ENCODE data around the gene NME3. TPM values are rescaled to one million over a fixed set of nuclear protein-coding genes. Genes with fewer than 3 reads are reported as not detected.

Gene NME3
- total and polyA plus RNA-seq, 12 donors: 0.95 to 1,073 (median 181) TPM

DNA sequence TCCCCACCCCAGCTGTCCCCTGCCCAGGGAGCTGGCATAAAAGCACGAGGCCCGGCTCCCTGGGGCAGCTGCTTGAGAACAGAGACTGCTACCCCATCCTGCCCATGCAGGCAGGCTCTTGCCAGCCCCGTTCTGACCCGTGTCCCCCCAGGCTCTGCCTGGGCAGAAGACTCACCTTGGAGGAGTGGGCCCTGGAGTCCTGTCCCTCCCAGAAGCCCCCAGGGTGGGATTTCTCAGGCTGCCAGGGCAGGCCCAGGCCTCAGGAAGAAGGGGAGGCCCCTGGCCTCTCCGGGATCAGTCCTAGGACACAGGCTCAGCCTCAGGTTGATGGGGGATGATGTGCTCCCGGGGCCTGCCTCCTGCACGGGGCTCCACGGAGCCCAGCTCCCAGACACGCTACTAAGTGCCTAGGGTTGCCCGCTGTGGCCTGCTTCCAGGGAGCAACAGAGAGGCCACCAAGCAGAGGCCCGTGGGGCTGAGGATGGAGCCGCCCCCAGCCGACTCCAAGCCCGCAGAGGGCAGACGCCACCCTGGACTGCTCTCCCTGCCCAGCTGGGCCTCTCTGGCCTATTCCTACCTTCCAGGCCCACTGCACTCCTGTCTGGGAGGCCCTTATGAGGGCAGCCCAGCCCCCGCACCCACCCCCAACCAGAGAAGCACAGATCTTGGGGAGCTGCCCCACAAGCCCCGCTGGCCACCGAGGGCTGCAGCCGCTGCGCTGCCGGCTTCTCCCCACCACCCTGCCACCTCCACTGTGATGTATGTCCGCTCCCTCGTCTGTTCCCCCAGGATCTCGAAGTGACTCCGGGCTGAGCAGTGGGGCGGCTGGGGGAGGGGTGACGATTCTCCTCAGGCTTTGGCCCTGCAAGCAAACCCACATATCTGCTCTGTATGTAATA is 1.7 kb downstream of the NME3 start:
- Histone ChIP-seq H3K9me3 (replicated peaks in 1 of 3) (no peaks in the 10 kb centered on the region), H3K36me3 (replicated peaks in 1 of 2) (peaks cover 0 to 47% of the 10 kb centered on the region in 2 donors), H3K4me3 (peak overlapping the region in 1 of 4 donors; percentile 91), H3K27ac (peak overlapping the region in 4 of 5 donors; percentile 87 to 93 (median 92)), H3K4me1 (replicated peaks in 1 of 2) (peaks cover 22 to 32% of the 10 kb centered on the region in 2 donors), H3K27me3 (no peaks in the 10 kb centered on the region)
- DNase-seq: no peak
- 63 to 71% (median 65%) methylated on average over 3 to 27 of the region's 27 CpGs for whole genome bisulfite sequencing, 4 donors
- no peak for TF ChIP-seq POLR2A (IDR thresholded peaks at IDR 0.05)
- TF ChIP-seq, protein P1, sequence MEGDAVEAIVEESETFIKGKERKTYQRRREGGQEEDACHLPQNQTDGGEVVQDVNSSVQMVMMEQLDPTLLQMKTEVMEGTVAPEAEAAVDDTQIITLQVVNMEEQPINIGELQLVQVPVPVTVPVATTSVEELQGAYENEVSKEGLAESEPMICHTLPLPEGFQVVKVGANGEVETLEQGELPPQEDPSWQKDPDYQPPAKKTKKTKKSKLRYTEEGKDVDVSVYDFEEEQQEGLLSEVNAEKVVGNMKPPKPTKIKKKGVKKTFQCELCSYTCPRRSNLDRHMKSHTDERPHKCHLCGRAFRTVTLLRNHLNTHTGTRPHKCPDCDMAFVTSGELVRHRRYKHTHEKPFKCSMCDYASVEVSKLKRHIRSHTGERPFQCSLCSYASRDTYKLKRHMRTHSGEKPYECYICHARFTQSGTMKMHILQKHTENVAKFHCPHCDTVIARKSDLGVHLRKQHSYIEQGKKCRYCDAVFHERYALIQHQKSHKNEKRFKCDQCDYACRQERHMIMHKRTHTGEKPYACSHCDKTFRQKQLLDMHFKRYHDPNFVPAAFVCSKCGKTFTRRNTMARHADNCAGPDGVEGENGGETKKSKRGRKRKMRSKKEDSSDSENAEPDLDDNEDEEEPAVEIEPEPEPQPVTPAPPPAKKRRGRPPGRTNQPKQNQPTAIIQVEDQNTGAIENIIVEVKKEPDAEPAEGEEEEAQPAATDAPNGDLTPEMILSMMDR (IDR thresholded peaks at IDR 0.05): no peak
- intact Hi-C loops (cut with DNase I): loop anchor here in 1 of 2 donors (5.0 kb wide), 1 partner anchor 58 kb away; the partner anchor contains the start of genes FAHD1 and HAGH

DNA sequence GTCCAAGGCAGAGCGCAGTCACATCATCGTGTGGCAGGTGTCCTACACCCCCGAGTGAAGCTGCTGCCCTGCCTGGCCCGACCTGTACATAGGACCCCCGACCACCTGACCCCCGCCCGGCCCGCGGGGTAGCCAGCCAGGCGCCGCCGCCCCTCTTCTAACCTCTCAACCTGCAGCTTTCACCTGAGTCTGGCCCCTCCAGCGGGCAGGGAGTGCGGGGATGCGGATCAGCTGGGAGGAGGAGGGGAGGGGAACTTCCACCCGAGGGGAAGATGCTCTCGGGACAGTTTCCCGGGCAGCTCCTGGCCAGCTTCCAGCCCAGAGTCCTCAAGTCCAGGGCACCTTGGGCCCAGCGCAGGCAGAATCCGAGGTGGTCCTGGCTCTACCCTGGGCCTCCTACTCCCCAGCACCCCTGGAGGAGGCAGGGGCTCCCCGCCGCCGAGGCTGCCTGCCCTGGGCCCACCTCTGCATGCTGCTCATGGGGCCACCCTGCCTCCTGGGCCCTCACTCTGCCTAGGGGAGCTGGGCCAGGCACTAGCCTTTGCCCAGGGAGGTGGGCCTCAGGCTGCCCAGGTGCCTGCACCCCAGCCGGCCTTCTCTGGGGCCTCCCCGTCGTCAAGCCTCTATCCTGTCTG is 2.5 kb downstream of the NME3 start:
- DNase-seq: peak in 3 of 7 donors; percentile 41 to 70 (median 46)
- no peak for TF ChIP-seq POLR2A (IDR thresholded peaks at IDR 0.05)
- H3K4me3 ChIP-seq: no peak overlapping the region
- no peaks in the 10 kb centered on the region for H3K9me3 ChIP-seq (replicated peaks in 1 of 3)
- peaks cover 0 to 55% of the 10 kb centered on the region in 2 donors for H3K36me3 ChIP-seq (replicated peaks in 1 of 2)
- 73 to 90% (median 76%) methylated on average over 12 to 26 of the region's 26 CpGs for WGBS, 4 donors
- peaks cover 15 to 25% of the 10 kb centered on the region in 2 donors for H3K4me1 ChIP-seq (replicated peaks in 1 of 2)
- intact Hi-C loops (cut with DNase I): no loop called here
- H3K27ac ChIP-seq: peak overlapping the region in 2 of 5 donors; percentile 92 to 93
- no peaks in the 10 kb centered on the region for H3K27me3 ChIP-seq

DNA sequence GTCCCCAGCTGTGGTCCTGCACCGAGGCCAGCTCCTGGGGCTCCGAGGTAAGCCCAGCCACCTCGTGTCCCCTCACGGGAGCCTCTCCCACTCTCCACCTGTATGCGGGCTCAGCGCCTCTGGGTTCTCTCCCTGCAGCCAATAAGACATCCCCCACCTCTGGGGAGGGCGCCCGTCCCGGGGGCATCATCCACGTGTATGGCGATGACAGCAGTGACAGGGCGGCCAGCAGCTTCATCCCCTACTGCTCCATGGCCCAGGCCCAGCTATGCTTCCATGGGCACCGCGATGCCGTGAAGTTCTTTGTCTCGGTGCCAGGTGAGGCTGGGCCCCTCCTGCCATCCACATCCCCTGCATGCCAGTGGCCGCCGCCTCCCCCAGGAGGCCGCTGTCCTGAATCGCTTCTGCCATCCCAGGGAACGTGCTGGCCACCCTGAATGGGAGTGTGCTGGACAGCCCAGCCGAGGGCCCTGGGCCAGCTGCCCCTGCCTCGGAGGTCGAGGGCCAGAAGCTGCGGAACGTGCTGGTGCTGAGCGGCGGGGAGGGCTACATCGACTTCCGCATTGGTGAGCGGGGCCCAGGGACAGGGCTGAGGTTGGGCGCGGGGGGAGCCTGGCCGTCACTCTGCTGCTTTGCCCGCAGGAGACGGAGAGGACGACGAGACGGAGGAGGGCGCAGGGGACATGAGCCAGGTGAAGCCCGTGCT is 3.1 kb downstream of the NME3 start:
- no peak for DNase-seq
- no peaks in the 10 kb centered on the region for H3K9me3 ChIP-seq (replicated peaks in 1 of 3)
- intact Hi-C loops (cut with DNase I): no loop called here
- TF ChIP-seq, protein P1 (IDR thresholded peaks at IDR 0.05): no peak
- TF ChIP-seq POLR2A (IDR thresholded peaks at IDR 0.05): no peak
- no peaks in the 10 kb centered on the region for H3K27me3 ChIP-seq
- H3K27ac ChIP-seq: no peak overlapping the region
- WGBS, 4 donors: 86 to 90% (median 89%) methylated on average over 14 to 41 of the region's 41 CpGs
- H3K36me3 ChIP-seq (replicated peaks in 1 of 2): peaks cover 0 to 59% of the 10 kb centered on the region in 2 donors
- no peak overlapping the region for H3K4me3 ChIP-seq
- peaks cover 12 to 22% of the 10 kb centered on the region in 2 donors for H3K4me1 ChIP-seq (replicated peaks in 1 of 2)

DNA sequence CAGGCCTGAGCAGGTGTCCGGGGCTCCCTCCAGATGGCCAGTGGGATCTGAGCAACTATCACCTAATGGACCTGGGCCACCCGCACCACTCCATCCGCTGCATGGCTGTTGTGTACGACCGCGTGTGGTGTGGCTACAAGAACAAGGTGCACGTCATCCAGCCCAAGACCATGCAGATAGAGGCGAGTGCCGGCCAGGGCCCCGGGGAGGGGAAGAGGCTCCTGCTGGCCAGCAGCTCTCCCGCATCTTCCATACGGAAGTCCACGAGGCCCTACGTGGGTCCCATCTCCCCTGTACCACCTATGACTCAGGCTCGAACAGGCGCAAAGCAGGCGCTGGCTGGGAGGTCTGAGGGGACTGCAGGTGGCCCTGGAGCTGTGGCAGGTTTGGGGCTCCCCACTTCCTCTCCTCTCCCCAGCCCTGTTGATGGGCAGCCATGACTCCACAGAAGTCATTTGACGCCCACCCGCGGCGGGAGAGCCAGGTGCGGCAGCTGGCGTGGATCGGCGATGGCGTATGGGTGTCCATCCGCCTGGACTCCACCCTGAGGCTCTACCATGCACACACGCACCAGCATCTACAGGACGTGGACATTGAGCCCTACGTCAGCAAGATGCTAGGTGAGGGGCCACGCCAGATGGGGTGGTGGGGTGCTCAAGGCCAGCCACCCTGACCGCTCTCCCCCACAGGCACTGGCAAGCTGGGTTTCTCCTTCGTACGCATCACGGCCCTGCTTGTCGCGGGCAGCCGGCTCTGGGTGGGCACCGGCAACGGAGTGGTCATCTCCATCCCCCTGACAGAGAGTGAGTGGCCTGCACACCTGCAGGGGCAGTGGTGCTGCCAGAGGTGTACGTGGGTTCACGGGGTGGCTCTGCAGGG is 4.0 kb downstream of the NME3 start:
- H3K36me3 ChIP-seq (replicated peaks in 1 of 2): peaks cover 0 to 67% of the 10 kb centered on the region in 2 donors
- H3K9me3 ChIP-seq (replicated peaks in 1 of 3): no peaks in the 10 kb centered on the region
- whole genome bisulfite sequencing, 4 donors: 91 to 98% (median 94%) methylated on average over 13 to 42 of the region's 42 CpGs
- TF ChIP-seq POLR2A (IDR thresholded peaks at IDR 0.05): no peak
- TF ChIP-seq, protein P1 (IDR thresholded peaks at IDR 0.05): no peak
- peaks cover 10 to 21% of the 10 kb centered on the region in 2 donors for H3K4me1 ChIP-seq (replicated peaks in 1 of 2)
- no peak for DNase-seq
- no peaks in the 10 kb centered on the region for H3K27me3 ChIP-seq
- H3K27ac ChIP-seq: no peak overlapping the region
- intact Hi-C loops (cut with DNase I): no loop called here
- H3K4me3 ChIP-seq: no peak overlapping the region
